Body of pancreas (tissue), 4 donors: ENCODE measurements around the gene NUDT17.

Source experiments
- CTCF ChIP-seq, 7 experiments: fragments of 450-650 bp in 4 of 7; fragments of 200-600 bp in 3 of 7; sonication (generic) in 3 of 7; IDR thresholded peaks; one replicate each; pipeline ENCODE4 v1.5.1; 2016 to 2019; ENCODE audit warnings: antibody characterized with exemption in 7 of 7
- POLR2A ChIP-seq, 3 donors: fragments of 450-650 bp; IDR thresholded peaks; one replicate each; pipeline ENCODE4 v1.6.1; 2016; ENCODE audit warnings: antibody characterized with exemption in 3 of 3, mild to moderate bottlenecking in 2 of 3

- TF ChIP-seq CTCF (IDR thresholded peaks at IDR 0.05) (no peak), POLR2A (IDR thresholded peaks at IDR 0.05) (no peak)
Observed at GRCh38 chr1:145845144-145845513, 301 bp upstream of the NUDT17 start.
